SK-N-SH (cell line): ENCODE data around the gene VPS8.

Experiments used
- CTCF ChIP-seq: fragments of 200-600 bp; sonication (generic); IDR thresholded peaks from 2 replicates; pipeline ENCODE4 v1.6.1; 2017; ENCODE audit warnings: antibody characterized with exemption, mild to moderate bottlenecking, moderate library complexity
- EP300 ChIP-seq, 2 experiments: IDR thresholded peaks; 2 replicates each; pipeline versions ENCODE4 v1.4.0 to v1.6.1; 2012; ENCODE audit warnings: borderline replicate concordance in 1 of 2, low read depth in 1 of 2, low read length in 1 of 2
- EZH2phosphoT487 ChIP-seq: fragments of 200-600 bp; sonication (generic); IDR thresholded peaks from 2 replicates; pipeline ENCODE4 v1.6.1; 2017; ENCODE audit warnings: low read depth, mixed run types, mild to moderate bottlenecking, antibody characterized with exemption, moderate library complexity, borderline replicate concordance
- FOXM1 ChIP-seq: IDR thresholded peaks from 2 replicates; pipeline ENCODE4 v1.4.0; 2012; ENCODE audit warnings: low read depth, mild to moderate bottlenecking
- GABPA ChIP-seq: IDR thresholded peaks from 2 replicates; pipeline ENCODE4 v1.4.0; 2012; ENCODE audit warnings: low read depth, mild to moderate bottlenecking
- IRF3 ChIP-seq: fragments of 150-350 bp; IDR thresholded peaks from 2 replicates; pipeline ENCODE4 v1.6.1; 2016; ENCODE audit warnings: mild to moderate bottlenecking, low read depth, low read length
- MEF2A ChIP-seq: IDR thresholded peaks from 2 replicates; pipeline ENCODE4 v1.4.0; 2012; ENCODE audit warnings: low read depth, borderline replicate concordance
- NRF1 ChIP-seq: IDR thresholded peaks from 2 replicates; pipeline ENCODE4 v1.6.1; 2012; ENCODE audit warnings: low read depth, mild to moderate bottlenecking, low read length
- POLR2AphosphoS5 ChIP-seq: IDR thresholded peaks from 2 replicates; pipeline ENCODE4 v1.6.1; 2012; ENCODE audit warnings: low read depth, low read length
- RAD21 ChIP-seq: IDR thresholded peaks from 2 replicates; pipeline ENCODE4 v1.6.1; 2012; ENCODE audit warnings: mild to moderate bottlenecking, low read length
- RFX5 ChIP-seq: IDR thresholded peaks from 2 replicates; pipeline ENCODE4 v1.6.1; 2012; ENCODE audit warnings: mild to moderate bottlenecking, improper control_type of control experiment, low read length
- RXRA ChIP-seq: IDR thresholded peaks from 2 replicates; pipeline ENCODE4 v1.4.0; 2012; ENCODE audit warnings: low read depth, mild to moderate bottlenecking, borderline replicate concordance
- SIN3A ChIP-seq: IDR thresholded peaks from 2 replicates; pipeline ENCODE4 v1.6.1; 2012; ENCODE audit warnings: low read depth, mild to moderate bottlenecking, low read length, moderate library complexity, borderline replicate concordance
- SMC3 ChIP-seq: IDR thresholded peaks from 2 replicates; pipeline ENCODE4 v1.6.1; 2012; ENCODE audit warnings: low read depth, low read length, improper control_type of control experiment

GRCh38 chr3:185067173-185067572 is 255.2 kb downstream of the VPS8 start:
- no peak for TF ChIP-seq RAD21
- TF ChIP-seq POLR2AphosphoS5 = no peak
- TF ChIP-seq CTCF = no peak
- no peak for TF ChIP-seq GABPA
- TF ChIP-seq NRF1 = no peak
- TF ChIP-seq SMC3 = no peak
- TF ChIP-seq IRF3 = no peak
- TF ChIP-seq EP300 (IDR thresholded peaks at IDR 0.05; ENCODE audit: borderline replicate concordance in 1 of 2, low read depth in 1 of 2, low read length in 1 of 2) = no peak
- no peak for TF ChIP-seq SIN3A
- TF ChIP-seq RXRA = no peak
- TF ChIP-seq RFX5 = no peak
- TF ChIP-seq FOXM1 = no peak
- no peak for TF ChIP-seq MEF2A
- TF ChIP-seq EZH2phosphoT487 = no peak
